Stimulated activated naive B cell treated with anti-CD40 and anti-IgM and Interleukin-4, amounts not matched to agents 10 μg/mL and 1 μg/mL and 100 μg/mL, for 72 hours (primary cell): Measurements from ENCODE around the gene ZNF512.

Experiments
- ATAC-seq, 2 donors: fragments of 150-1000 bp; cut with Tn5 transposase; replicated peaks; 2 replicates each; pipeline ENCODE4 v1.10.0; 2021; ENCODE audit warnings: moderate library complexity in 1 of 2
- DNase-seq: peaks from one replicate; pipeline ENCODE4 v3.0.0; 2021
- H3K27ac Mint-ChIP-seq: one replicate; pipeline ENCODE4 v1.8.0; 2022; ENCODE audit warnings: mild to moderate bottlenecking, mixed read lengths
- H3K27me3 Mint-ChIP-seq, 2 donors: one replicate each; pipeline ENCODE4 v1.8.0; 2022; ENCODE audit warnings: mixed read lengths in 2 of 2
- H3K36me3 Mint-ChIP-seq, 2 donors: one replicate each; pipeline ENCODE4 v1.8.0; 2022; ENCODE audit warnings: mixed read lengths in 2 of 2, mild to moderate bottlenecking in 1 of 2
- H3K4me1 Mint-ChIP-seq, 2 donors: one replicate each; pipeline ENCODE4 v1.8.0; 2022; ENCODE audit warnings: mixed read lengths in 2 of 2, mild to moderate bottlenecking in 1 of 2
- H3K4me3 Mint-ChIP-seq, 2 donors: one replicate each; pipeline ENCODE4 v1.8.0; 2022; ENCODE audit warnings: mild to moderate bottlenecking in 2 of 2, mixed read lengths in 2 of 2, moderate library complexity in 1 of 2
- H3K9me3 Mint-ChIP-seq, 2 donors: one replicate each; pipeline ENCODE4 v1.8.0; 2022; ENCODE audit warnings: mixed read lengths in 2 of 2, mild to moderate bottlenecking in 1 of 2

Gene ZNF512

DNA sequence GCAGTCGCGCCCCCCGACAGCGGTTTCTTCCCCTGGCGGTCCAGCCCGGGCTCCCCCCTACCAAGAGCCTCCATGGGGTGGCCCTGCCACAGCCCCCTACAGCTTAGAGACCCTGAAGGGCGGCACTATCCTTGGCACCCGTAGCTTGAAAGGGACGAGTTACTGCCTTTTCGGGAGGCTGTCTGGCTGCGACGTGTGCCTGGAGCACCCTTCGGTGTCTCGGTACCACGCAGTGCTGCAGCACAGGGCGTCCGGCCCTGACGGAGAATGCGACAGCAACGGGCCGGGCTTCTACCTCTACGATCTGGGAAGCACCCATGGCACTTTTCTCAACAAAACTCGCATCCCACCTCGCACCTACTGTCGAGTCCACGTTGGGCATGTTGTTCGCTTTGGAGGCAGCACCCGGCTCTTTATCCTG lies 81.3 kb downstream of the ZNF512 start:
- Mint-ChIP-seq H3K27ac (peak overlapping the region; percentile 99), H3K9me3 (no peaks in the 10 kb centered on the region), H3K27me3 (no peaks in the 10 kb centered on the region), H3K4me1 (peaks cover 19 to 44% of the 10 kb centered on the region in 2 donors), H3K36me3 (peaks cover 31 to 33% of the 10 kb centered on the region in 2 donors), H3K4me3 (peak overlapping the region; percentile 99 to 100)
- ATAC-seq (peak; percentile 28 to 30), DNase-seq (no peak)

DNA sequence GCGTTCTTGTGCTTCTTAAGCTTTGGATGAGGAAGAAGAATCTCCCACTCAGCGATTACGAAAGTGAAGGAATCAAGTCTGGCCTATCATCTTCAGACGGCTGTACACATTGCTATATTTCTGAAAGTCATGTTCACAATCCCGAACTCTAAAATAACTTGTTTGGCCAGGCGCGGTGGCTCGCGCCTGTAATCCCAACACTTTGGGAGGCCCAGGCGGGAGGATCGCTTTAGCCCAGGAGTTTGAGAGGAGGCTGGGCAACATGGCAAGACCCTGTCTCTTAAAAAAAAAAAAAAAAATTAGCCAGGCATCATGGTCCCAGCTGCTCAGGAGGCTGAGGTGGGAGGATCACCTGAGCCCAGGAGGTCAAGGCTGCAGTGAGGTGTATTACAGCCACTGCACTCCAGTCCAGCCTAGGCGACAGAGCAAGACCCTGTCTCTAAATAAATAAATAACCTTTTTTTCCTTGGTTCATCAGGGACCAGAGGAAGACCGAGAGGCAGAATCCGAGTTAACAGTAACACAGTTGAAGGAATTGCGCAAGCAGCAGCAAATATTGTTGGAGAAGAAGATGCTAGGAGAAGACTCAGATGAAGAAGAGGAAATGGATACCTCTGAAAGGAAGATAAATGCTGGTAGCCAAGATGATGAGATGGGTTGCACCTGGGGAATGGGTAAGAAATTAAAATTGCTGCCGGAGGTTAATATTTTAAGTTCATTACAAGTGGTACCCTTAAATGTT lies 82.0 kb downstream of the ZNF512 start:
- Mint-ChIP-seq H3K9me3 (no peaks in the 10 kb centered on the region), H3K4me1 (peaks cover 16 to 44% of the 10 kb centered on the region in 2 donors), H3K27me3 (no peaks in the 10 kb centered on the region), H3K36me3 (peaks cover 28% of the 10 kb centered on the region in 2 donors), H3K27ac (peak overlapping the region; percentile 47), H3K4me3 (peak overlapping the region; percentile 99 to 100)
- DNase-seq (no peak), ATAC-seq (no peak)

DNA sequence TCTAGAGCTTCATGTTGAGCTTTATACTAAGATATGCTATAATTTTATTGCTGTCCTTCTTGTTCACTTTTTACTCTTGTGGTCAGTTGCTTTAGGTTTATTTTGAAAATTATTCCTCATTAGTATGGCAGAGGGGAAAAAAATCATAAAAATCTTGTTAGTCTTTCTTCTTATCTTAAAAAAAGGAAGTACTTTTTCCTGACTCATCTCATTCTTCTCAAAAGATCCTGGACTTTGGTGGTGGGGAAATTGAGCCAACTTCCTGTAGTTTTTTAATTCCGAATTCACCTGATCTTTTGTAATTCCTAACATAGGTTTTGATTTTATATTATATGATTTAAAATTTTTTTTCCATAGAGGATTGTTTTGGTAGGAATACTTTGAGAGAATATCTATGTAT lies 84.6 kb downstream of the ZNF512 start:
- Mint-ChIP-seq H3K4me3 (no peak overlapping the region), H3K36me3 (peaks cover 25 to 27% of the 10 kb centered on the region in 2 donors), H3K27me3 (no peaks in the 10 kb centered on the region), H3K27ac (no peak overlapping the region), H3K4me1 (peaks cover 8 to 34% of the 10 kb centered on the region in 2 donors), H3K9me3 (no peaks in the 10 kb centered on the region)
- no peak for DNase-seq
- no peak for ATAC-seq

DNA sequence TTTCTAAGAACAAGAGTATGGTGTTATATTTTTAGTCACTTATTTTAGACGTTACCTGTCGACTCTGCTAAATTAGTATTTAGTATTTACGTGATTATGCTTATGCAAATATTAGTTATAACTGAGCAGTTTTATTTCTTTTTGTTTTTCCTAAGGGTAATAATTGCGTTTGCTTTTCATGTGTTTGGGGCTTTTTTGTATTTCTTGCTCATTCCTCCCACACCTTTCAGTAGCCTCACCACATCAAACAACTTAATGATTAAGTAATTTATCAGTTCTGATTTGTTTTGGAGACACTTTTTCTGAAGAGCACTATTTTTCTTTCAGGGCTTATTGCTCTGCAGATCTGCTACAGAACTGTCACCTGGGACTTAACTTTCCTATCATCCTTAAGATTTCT lies 88.4 kb downstream of the ZNF512 start:
- Mint-ChIP-seq H3K27me3 (no peaks in the 10 kb centered on the region), H3K4me3 (no peak overlapping the region), H3K36me3 (peaks cover 39 to 45% of the 10 kb centered on the region in 2 donors), H3K9me3 (no peaks in the 10 kb centered on the region), H3K4me1 (peaks cover 3 to 11% of the 10 kb centered on the region in 2 donors), H3K27ac (no peak overlapping the region)
- ATAC-seq: no peak
- DNase-seq: no peak
